Keratinocyte (primary cell): ENCODE results near the gene ZNF516. TPM values are rescaled to one million over a fixed set of nuclear protein-coding genes. Genes with fewer than 3 reads are reported as not detected.

ENCODE experiments used
- DNase-seq: peaks from one replicate; pipeline ENCODE4 v3.0.0-alpha.2; 2011; ENCODE audit warnings: low read depth, missing footprints, low spot score
- FAIRE-seq: peaks from 2 replicates; lab custom pipeline; 2011; peaks lifted over from hg19 to GRCh38; lab: Jason Lieb, UNC
- H2AFZ ChIP-seq: 2 replicates; pipeline ENCODE4 v1.6.0; 2012; ENCODE audit warnings: low read length, control low read depth, inconsistent platforms; ENCODE audit not compliant: control insufficient read depth
- H3K27ac ChIP-seq: 2 replicates; pipeline ENCODE4 v1.5.1; 2011; ENCODE audit warnings: low read length; ENCODE audit not compliant: control insufficient read depth, insufficient read depth
- H3K27me3 ChIP-seq: 3 replicates; pipeline ENCODE4 v1.6.0; 2011; ENCODE audit warnings: low read length; ENCODE audit not compliant: control insufficient read depth, insufficient read depth; ENCODE audit errors: extremely low read depth
- H3K36me3 ChIP-seq, 2 experiments: 2 replicates in 1 of 2; 3 replicates in 1 of 2; pipeline ENCODE4 v1.5.1; 2011; ENCODE audit warnings: low read length in 2 of 2, mild to moderate bottlenecking in 1 of 2; ENCODE audit not compliant: control insufficient read depth in 2 of 2, insufficient read depth in 2 of 2; ENCODE audit errors: extremely low read depth in 1 of 2
- H3K4me1 ChIP-seq: 3 replicates; pipeline ENCODE4 v1.5.1; 2011; ENCODE audit warnings: low read length; ENCODE audit not compliant: control insufficient read depth, insufficient read depth; ENCODE audit errors: extremely low read depth
- H3K4me2 ChIP-seq: 3 replicates; pipeline ENCODE4 v1.6.0; 2011; ENCODE audit warnings: low read depth, low read length; ENCODE audit not compliant: control insufficient read depth, insufficient read depth; ENCODE audit errors: extremely low read depth
- H3K4me3 ChIP-seq, 3 experiments: fragments of 200-600 bp in 1 of 3; sonication (generic) in 1 of 3; 2 replicates in 2 of 3; 3 replicates in 1 of 3; pipeline ENCODE4 v1.5.1; 2011 to 2016; ENCODE audit warnings: low read length in 3 of 3, mild to moderate bottlenecking in 3 of 3, control low read depth in 2 of 3, inconsistent platforms in 1 of 3, low read depth in 1 of 3, mixed read lengths in 1 of 3, mixed run types in 1 of 3, moderate library complexity in 1 of 3; ENCODE audit not compliant: control insufficient read depth in 2 of 3, insufficient read depth in 2 of 3; ENCODE audit errors: extremely low read depth in 1 of 3
- H3K79me2 ChIP-seq: 2 replicates; pipeline ENCODE4 v1.6.0; 2012; ENCODE audit warnings: low read length; ENCODE audit not compliant: control insufficient read depth, insufficient read depth
- H3K9ac ChIP-seq: 3 replicates; pipeline ENCODE4 v1.6.0; 2011; ENCODE audit warnings: low read length; ENCODE audit not compliant: control insufficient read depth, insufficient read depth; ENCODE audit errors: extremely low read depth
- H3K9me1 ChIP-seq: 3 replicates; pipeline ENCODE4 v1.6.0; 2011; ENCODE audit warnings: low read length; ENCODE audit not compliant: control insufficient read depth, insufficient read depth; ENCODE audit errors: extremely low read depth
- H3K9me3 ChIP-seq: 2 replicates; pipeline ENCODE4 v1.5.1; 2012; ENCODE audit warnings: low read depth, low read length; ENCODE audit not compliant: control insufficient read depth
- H4K20me1 ChIP-seq: 3 replicates; pipeline ENCODE4 v1.6.0; 2011; ENCODE audit warnings: low read length; ENCODE audit not compliant: control insufficient read depth, insufficient read depth; ENCODE audit errors: extremely low read depth
- EZH2 ChIP-seq: IDR thresholded peaks from one replicate; pipeline ENCODE4 v1.6.1; 2012; ENCODE audit warnings: inconsistent platforms, mild to moderate bottlenecking, low read length, moderate library complexity
- dilution Hi-C: fragments of 300-500 bp; cut with MboI; formaldehyde crosslinking; loops from one replicate; pipeline ENCODE4 v1.7.0; 2020; ENCODE audit warnings: low sequenced_read_pairs; ENCODE audit not compliant: extremely low pct_ligation_motif_present
- polyA plus RNA-seq, 5 experiments: library from polyadenylated mRNA; depleted of rRNA in 3 of 5; stranded (reverse) in 3 of 5; stranded (forward) in 1 of 5; unstranded in 1 of 5; fragments of >200 nt; gene quantifications; 1 replicate in 1 of 5; 2 replicates in 3 of 5; 3 replicates in 1 of 5; pipeline versions ENCODE4 v1.2.1 to v1.2.3, GENCODE V29; 2011 to 2012; ENCODE audit warnings: missing spikeins in 2 of 5, low read depth in 1 of 5, low replicate concordance in 1 of 5
- TF ChIP-seq, protein P1 (sequence below), 3 experiments: IDR thresholded peaks in 1 of 3; conservative IDR thresholded peaks in 1 of 3; optimal IDR thresholded peaks in 1 of 3; 2 replicates in 2 of 3; 3 replicates in 1 of 3; pipeline versions ENCODE3 to v1.5.1; 2011; ENCODE audit warnings: low read length in 3 of 3, mild to moderate bottlenecking in 3 of 3, moderate library complexity in 2 of 3, control low read depth in 1 of 3, inconsistent platforms in 1 of 3; ENCODE audit not compliant: insufficient read depth in 2 of 3; ENCODE audit errors: extremely low read depth in 1 of 3

Gene ZNF516
- polyA plus RNA-seq, 1 donor (not counting 4 experiments of a cell fraction or from before 2014, with no cell fraction given): 9.3 TPM

DNA sequence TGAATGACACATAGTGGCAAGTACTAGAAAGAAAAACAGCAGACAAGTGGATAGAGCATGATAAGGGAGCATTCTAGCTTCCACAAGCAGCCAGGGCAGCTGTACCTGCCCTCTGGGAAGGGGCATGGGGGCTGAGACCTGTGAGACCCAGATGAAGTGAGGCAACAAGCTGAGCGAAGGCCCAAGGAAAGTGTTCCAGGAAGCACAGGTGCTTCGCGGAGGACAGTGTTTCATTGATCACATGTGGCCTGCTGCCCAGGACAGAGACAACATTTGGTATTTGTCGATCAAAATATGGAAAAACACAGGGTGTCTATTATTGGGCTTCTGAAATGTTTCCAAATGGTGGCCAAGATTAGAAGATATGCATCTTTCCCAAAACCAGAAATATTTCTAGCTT, 149.1 kb downstream of the ZNF516 start:
- Histone ChIP-seq H3K4me1 (peaks cover 9% of the 10 kb centered on the region), H3K9me1 (no peaks in the 10 kb centered on the region), H3K9me3 (no peaks in the 10 kb centered on the region), H3K9ac (no peak overlapping the region), H4K20me1 (no peaks in the 10 kb centered on the region), H3K27ac (no peak overlapping the region), H3K4me2 (no peak overlapping the region), H3K27me3 (peaks cover 3% of the 10 kb centered on the region), H2AFZ (no peak overlapping the region), H3K36me3 (no peaks in the 10 kb centered on the region), H3K79me2 (no peaks in the 10 kb centered on the region), H3K4me3 (no peak overlapping the region)
- dilution Hi-C loops: no loop called here
- TF ChIP-seq, protein P1, sequence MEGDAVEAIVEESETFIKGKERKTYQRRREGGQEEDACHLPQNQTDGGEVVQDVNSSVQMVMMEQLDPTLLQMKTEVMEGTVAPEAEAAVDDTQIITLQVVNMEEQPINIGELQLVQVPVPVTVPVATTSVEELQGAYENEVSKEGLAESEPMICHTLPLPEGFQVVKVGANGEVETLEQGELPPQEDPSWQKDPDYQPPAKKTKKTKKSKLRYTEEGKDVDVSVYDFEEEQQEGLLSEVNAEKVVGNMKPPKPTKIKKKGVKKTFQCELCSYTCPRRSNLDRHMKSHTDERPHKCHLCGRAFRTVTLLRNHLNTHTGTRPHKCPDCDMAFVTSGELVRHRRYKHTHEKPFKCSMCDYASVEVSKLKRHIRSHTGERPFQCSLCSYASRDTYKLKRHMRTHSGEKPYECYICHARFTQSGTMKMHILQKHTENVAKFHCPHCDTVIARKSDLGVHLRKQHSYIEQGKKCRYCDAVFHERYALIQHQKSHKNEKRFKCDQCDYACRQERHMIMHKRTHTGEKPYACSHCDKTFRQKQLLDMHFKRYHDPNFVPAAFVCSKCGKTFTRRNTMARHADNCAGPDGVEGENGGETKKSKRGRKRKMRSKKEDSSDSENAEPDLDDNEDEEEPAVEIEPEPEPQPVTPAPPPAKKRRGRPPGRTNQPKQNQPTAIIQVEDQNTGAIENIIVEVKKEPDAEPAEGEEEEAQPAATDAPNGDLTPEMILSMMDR (optimal IDR thresholded peaks at IDR 0.05 in 1 of 3, IDR thresholded peaks at IDR 0.05 in 1 of 3, conservative IDR thresholded peaks at IDR 0.05 in 1 of 3; ENCODE audit: extremely low read depth in 1 of 3, insufficient read depth in 2 of 3, low read length in 3 of 3): no peak
- no peak for TF ChIP-seq EZH2
- no peak for DNase-seq
- FAIRE-seq: no peak

DNA sequence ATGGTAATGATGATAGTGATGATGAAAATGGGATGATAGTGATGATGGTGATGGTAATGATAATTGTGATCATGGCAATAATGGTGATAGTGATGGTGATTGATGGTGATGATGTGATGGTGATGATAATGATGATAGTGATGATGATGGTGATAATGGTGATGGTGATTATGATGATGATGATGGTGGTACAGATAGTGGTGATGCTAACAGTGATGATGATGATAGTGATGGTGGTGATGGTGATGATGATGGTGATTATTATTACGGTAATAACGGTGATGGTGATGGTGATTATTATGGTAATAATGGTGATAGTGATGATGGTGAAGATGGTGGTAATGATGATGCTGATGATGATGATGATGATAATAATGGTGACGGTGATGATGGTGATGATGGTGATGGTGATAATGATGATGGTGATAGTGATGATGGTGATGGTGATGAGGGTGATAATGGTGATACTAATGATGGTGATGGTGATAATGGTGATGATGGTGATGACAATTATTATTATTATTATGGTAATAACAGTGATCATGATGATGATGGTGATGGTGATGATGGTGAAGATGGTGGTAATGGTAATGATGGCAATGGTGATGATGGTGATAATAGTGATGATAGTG, 151.0 kb downstream of the ZNF516 start:
- Histone ChIP-seq H3K27me3 (peaks cover 3% of the 10 kb centered on the region), H3K9me3 (peaks cover 2% of the 10 kb centered on the region), H4K20me1 (no peaks in the 10 kb centered on the region), H3K27ac (no peak overlapping the region), H3K9me1 (no peaks in the 10 kb centered on the region), H3K36me3 (no peaks in the 10 kb centered on the region), H3K4me2 (no peak overlapping the region), H3K4me3 (no peak overlapping the region), H2AFZ (no peak overlapping the region), H3K9ac (no peak overlapping the region), H3K4me1 (peaks cover 12% of the 10 kb centered on the region), H3K79me2 (no peaks in the 10 kb centered on the region)
- TF ChIP-seq EZH2: no peak
- TF ChIP-seq, protein P1 (optimal IDR thresholded peaks at IDR 0.05 in 1 of 3, IDR thresholded peaks at IDR 0.05 in 1 of 3, conservative IDR thresholded peaks at IDR 0.05 in 1 of 3; ENCODE audit: extremely low read depth in 1 of 3, insufficient read depth in 2 of 3, low read length in 3 of 3): no peak
- dilution Hi-C loops: no loop called here
- FAIRE-seq: no peak
- DNase-seq: no peak
